H1 (cell line): ENCODE results near the gene MYOD1. TPM values are rescaled to one million over a fixed set of nuclear protein-coding genes. Genes with fewer than 3 reads are reported as not detected.

Experiments used
- POU5F1 ChIP-seq: IDR thresholded peaks from 2 replicates; pipeline ENCODE4 v1.6.1; 2011; ENCODE audit warnings: low read depth, mild to moderate bottlenecking, low read length, moderate library complexity
- SUZ12 ChIP-seq: fragments of 200-600 bp; sonication (generic); IDR thresholded peaks from 2 replicates; pipeline ENCODE4 v1.6.1; 2012; ENCODE audit warnings: mild to moderate bottlenecking, inconsistent platforms, low read length, moderate library complexity, mixed read lengths
- TAF7 ChIP-seq: optimal IDR thresholded peaks from 2 replicates; pipeline ENCODE3; 2011; ENCODE audit warnings: low read depth, mild to moderate bottlenecking, inconsistent platforms, low read length, moderate library complexity, borderline replicate concordance
- polyA plus RNA-seq, 7 experiments: library from polyadenylated mRNA; depleted of rRNA in 3 of 7; stranded (reverse) in 5 of 7; unstranded in 2 of 7; fragments of >200 nt in 5 of 7; fragments of 200-250 nt in 2 of 7; gene quantifications; 1 replicate in 5 of 7; 2 replicates in 1 of 7; 4 replicates in 1 of 7; pipeline versions ENCODE4 v1.2.1 to v1.2.3, GENCODE V29; 2011 to 2013; ENCODE audit warnings: missing spikeins in 2 of 7, mixed read lengths in 2 of 7
- total RNA-seq: library from RNA; stranded (reverse); fragmentation: NEBNext Ultra II Directional; extraction: Animal tissue kit (Norgen Biotek cat#: 25700); gene quantifications from 2 replicates; pipeline ENCODE4 v1.2.1, GENCODE V29; 2021
- TF ChIP-seq, protein P1 (sequence below): IDR thresholded peaks from 2 replicates; pipeline ENCODE4 v1.6.1; 2011; ENCODE audit warnings: low read depth, mild to moderate bottlenecking, low read length; ENCODE audit not compliant: insufficient read depth
- TF ChIP-seq, protein P2 (sequence below): IDR thresholded peaks from 2 replicates; pipeline ENCODE4 v1.6.1; 2011; ENCODE audit warnings: low read length, improper control_type of control experiment

Gene MYOD1
- total and polyA plus RNA-seq, 2 of the 8 experiments (the other 6 are each of a cell fraction or from before 2014, with no cell fraction given), result not detected

DNA sequence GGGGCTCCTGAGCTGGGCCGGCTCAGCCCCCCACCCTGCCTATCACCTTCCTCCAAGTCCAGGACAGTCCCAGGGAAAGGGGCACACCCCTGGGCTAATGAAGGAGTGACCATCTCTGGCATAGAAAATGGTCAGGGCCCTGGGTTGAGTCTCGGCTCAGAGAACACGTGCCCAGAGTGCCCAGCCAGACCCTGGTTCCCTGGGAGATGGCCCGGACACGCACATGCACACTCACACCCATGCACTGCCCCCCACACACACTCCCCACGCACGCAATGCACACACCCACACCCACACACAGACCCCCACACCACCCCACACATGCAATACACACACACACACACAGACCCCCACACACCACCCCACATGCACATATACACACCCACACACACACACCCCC lies 43.9 kb downstream of the MYOD1 start (continued):
- TF ChIP-seq, protein P1, sequence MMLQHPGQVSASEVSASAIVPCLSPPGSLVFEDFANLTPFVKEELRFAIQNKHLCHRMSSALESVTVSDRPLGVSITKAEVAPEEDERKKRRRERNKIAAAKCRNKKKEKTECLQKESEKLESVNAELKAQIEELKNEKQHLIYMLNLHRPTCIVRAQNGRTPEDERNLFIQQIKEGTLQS, result no peak
- TF ChIP-seq POU5F1, result no peak
- TF ChIP-seq SUZ12, result no peak
- TF ChIP-seq, protein P2, sequence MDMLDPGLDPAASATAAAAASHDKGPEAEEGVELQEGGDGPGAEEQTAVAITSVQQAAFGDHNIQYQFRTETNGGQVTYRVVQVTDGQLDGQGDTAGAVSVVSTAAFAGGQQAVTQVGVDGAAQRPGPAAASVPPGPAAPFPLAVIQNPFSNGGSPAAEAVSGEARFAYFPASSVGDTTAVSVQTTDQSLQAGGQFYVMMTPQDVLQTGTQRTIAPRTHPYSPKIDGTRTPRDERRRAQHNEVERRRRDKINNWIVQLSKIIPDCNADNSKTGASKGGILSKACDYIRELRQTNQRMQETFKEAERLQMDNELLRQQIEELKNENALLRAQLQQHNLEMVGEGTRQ, result no peak
- TF ChIP-seq TAF7, result no peak
